ENCODE data around the gene PAX7. TPM values are rescaled to one million over a fixed set of nuclear protein-coding genes. Genes with fewer than 3 reads are reported as not detected.
A peak's percentile ranks its signal among the peaks of the same experiment; 100 is the strongest.
"Not testable (repeated sequence)": the region's sequence is repeated elsewhere in the genome, so short reads cannot be mapped to it uniquely, and the experiment has no call there.

PAX7 gene
- total RNA-seq (not detected), polyA plus RNA-seq (not detected)

DNA sequence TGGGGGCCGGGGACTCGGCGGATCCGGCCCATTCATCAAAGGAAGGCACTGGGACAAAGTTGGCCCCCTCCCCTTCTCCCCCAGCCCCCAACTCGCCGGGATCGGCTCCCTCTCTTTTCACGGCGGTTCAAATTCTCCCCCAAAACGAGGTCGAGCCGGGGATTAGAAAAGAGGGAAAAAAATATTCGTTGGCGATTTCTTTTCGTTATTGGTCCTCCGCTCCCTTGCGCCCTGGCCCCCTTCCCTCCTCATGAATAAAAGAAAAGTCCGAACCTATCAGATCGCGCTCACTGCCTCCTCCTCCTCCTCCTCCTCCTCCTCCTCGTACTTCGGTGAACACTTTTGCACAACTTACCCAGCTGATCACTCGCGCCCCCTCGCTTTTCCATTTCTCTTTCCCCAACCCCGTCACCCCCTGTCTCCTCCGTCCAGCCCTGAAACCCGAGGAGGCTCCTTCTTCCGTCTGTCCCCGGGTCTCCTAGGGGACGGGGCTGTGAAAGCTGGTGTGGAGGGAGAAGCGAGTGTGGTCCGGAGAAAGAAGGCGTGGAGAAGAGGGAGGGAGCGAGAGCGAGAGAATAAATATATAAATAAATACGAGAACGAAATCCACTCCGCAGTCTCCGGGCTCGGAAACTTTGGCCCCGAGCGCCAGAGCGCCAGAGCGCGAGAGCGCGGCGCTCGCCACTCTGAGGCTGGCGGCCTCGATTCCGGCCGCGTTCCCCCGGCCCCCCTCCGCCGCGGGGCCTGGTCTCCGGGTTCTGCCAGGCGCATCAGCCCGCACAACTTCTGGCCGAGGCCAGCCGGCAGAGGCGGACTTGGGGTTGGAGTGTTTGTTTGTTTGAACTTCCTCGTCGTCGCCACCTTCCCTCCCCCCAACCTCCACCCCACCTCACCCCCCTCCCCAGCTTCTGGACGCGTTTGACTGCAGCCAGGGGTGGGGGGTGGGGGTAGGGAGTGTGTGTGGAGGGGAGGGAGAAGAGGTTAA is at the start of gene PAX7:
Gene PAX7, plus strand, starts transcription at position 336 of the 985 bp plus-strand sequence. CDS start 758 bp downstream, outside the sequence.
- DNase-seq = no peak
- WGBS, 2 donors = 2 to 5% methylated on average over 70 of the region's 70 CpGs
- no peaks in the 10 kb centered on the region for H3K9me3 ChIP-seq
- intact Hi-C loops (cut with DNase I) = no loop called here
- peaks cover 0 to 20% (median 16%) of the 10 kb centered on the region in 4 donors for H3K4me1 ChIP-seq
- H3K4me3 ChIP-seq = peak within 1 kb of the TSS in 1 of 4 donors; percentile 14
- no peak within 1 kb of the TSS for H3K27ac ChIP-seq
- H3K27me3 ChIP-seq = peaks cover 60 to 96% (median 80%) of the 10 kb centered on the region in 3 donors
- no peaks in the 10 kb centered on the region for H3K36me3 ChIP-seq
- TF ChIP-seq EP300 (IDR thresholded peaks at IDR 0.05) = no peak
- TF ChIP-seq POLR2A (IDR thresholded peaks at IDR 0.05) = no peak

DNA sequence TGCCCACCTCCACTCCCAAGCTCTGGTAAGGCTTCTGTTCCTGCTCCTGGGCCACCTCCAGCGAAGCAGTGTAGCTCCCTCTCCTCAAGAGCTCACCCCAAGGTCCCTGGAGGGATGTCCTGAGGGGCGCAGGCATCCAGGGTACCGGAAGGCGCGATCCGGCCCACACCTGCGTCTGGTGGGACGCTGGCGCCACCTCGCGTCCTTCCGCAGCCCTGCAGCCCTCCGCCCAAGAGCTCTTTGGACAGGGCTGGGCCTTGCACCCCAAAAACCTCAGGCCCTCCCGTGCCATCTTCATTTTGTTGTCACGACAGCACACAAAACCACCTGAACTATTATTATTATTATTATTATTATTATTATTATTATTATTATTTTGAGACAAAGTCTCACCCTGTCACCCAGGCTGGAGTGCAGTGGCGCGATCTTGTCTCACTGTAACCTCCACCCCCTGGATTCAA is 49.2 kb upstream of the PAX7 start:
- TF ChIP-seq, protein P1, sequence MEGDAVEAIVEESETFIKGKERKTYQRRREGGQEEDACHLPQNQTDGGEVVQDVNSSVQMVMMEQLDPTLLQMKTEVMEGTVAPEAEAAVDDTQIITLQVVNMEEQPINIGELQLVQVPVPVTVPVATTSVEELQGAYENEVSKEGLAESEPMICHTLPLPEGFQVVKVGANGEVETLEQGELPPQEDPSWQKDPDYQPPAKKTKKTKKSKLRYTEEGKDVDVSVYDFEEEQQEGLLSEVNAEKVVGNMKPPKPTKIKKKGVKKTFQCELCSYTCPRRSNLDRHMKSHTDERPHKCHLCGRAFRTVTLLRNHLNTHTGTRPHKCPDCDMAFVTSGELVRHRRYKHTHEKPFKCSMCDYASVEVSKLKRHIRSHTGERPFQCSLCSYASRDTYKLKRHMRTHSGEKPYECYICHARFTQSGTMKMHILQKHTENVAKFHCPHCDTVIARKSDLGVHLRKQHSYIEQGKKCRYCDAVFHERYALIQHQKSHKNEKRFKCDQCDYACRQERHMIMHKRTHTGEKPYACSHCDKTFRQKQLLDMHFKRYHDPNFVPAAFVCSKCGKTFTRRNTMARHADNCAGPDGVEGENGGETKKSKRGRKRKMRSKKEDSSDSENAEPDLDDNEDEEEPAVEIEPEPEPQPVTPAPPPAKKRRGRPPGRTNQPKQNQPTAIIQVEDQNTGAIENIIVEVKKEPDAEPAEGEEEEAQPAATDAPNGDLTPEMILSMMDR (IDR thresholded peaks at IDR 0.05) = peak in 3 of 4 experiments; percentile 37 to 63 (median 61)
- no peak for TF ChIP-seq POLR2AphosphoS5 (IDR thresholded peaks at IDR 0.05)

DNA sequence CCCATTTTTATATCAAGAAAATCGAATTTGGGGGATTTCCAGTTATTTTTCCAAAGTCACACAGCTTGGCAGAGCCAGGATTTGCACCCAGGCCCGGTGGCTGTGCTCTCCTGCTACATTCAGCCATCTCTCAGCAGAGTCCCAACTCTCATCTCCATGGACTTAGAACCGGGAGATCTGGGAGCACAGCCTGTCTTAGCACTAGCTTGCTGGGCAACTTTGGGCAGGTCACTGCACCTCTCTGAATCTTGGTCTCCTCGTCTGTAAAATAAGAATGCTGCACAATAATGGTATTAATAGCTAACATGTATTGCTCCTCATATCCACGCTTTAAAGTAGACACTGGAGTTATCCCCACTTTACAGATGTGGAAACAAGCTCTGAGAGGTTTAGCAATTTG is 47.8 kb upstream of the PAX7 start:
- Histone ChIP-seq H3K27ac (no peak overlapping the region), H3K9me3 (no peaks in the 10 kb centered on the region), H3K4me3 (no peak overlapping the region), H3K36me3 (no peaks in the 10 kb centered on the region), H3K27me3 (peaks cover 0 to 22% (median 6%) of the 10 kb centered on the region in 3 donors), H3K4me1 (peaks cover 0 to 4% (median 0%) of the 10 kb centered on the region in 4 donors)
- WGBS, 2 donors = 56 to 73% methylated on average over 5 of the region's 5 CpGs
- DNase-seq = no peak
- TF ChIP-seq, protein P1 (IDR thresholded peaks at IDR 0.05) = no peak
- no peak for TF ChIP-seq POLR2A (IDR thresholded peaks at IDR 0.05)
- no peak for TF ChIP-seq EP300 (IDR thresholded peaks at IDR 0.05)
- TF ChIP-seq POLR2AphosphoS5 (IDR thresholded peaks at IDR 0.05) = no peak
- intact Hi-C loops (cut with DNase I) = no loop called here

More for the DNA sequence above, 49.2 kb upstream of the PAX7 start:
- H3K27me3 ChIP-seq = peaks cover 0 to 17% (median 6%) of the 10 kb centered on the region in 3 donors
- H3K4me1 ChIP-seq = peaks cover 0 to 4% (median 0%) of the 10 kb centered on the region in 4 donors
- no peaks in the 10 kb centered on the region for H3K36me3 ChIP-seq
- no peak overlapping the region for H3K4me3 ChIP-seq
- intact Hi-C loops (cut with DNase I) = no loop called here
- H3K27ac ChIP-seq = no peak overlapping the region
- DNase-seq = no peak
- WGBS, 2 donors = 14 to 16% methylated on average over 17 of the region's 17 CpGs
- no peaks in the 10 kb centered on the region for H3K9me3 ChIP-seq

DNA sequence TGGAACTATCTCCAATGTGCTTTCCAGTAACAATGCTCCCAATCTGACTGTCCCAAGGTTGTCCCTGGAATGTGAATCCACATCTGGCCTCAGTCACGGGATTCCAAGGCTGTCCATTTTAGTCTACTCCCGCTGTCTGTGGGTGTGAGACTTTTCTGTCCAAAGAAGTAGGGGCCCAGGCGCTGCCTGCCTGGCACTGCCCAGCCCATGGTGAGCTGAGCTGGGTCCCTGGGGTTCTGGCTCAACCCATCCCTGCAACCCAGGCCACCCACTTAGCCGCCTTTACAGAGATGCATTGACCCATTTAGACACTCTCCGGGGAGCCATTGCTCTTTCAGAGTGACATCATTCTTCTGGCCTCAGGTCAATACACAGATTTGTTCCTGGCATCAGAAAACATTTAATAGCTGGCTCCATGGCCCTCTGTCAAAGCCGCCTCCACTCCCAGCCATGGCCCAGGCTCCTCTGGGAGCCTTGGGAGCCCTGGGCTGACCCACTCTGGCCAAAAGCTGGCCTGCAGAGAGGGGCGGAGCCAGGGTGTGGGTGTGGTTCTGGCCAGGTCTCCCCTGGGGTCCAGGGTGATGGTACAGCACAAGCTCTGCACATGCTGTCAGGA is 47.2 kb upstream of the PAX7 start:
- 74 to 77% methylated on average over 7 of the region's 7 CpGs for WGBS, 2 donors
- H3K36me3 ChIP-seq = no peaks in the 10 kb centered on the region
- H3K9me3 ChIP-seq = no peaks in the 10 kb centered on the region
- DNase-seq = no peak
- TF ChIP-seq, protein P1 (IDR thresholded peaks at IDR 0.05) = no peak
- peak in 2 of 4 donors; percentile 13 to 23 for TF ChIP-seq POLR2AphosphoS5 (IDR thresholded peaks at IDR 0.05)
- H3K27ac ChIP-seq = no peak overlapping the region
- peaks cover 0 to 26% (median 6%) of the 10 kb centered on the region in 3 donors for H3K27me3 ChIP-seq
- peaks cover 0 to 4% (median 0%) of the 10 kb centered on the region in 4 donors for H3K4me1 ChIP-seq
- intact Hi-C loops (cut with DNase I) = no loop called here
- no peak overlapping the region for H3K4me3 ChIP-seq

DNA sequence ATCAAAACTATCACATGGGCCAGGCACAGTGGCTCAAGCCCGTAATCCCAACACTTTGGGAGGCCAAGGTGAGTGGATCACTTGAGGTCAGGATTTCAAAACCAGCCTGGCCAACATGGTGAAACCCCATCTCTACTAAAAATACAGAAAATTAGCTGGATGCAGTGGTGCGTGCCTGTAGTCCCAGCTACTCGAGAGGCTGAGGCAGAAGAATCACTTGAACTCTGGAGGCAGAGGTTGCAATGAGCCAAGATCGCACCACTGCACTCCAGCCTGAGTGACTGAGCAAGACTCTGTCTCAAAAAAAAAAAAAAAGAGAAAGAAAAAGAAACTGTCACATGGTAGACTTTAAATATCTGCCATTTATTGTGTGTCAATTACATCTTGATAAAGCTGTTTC is 44.6 kb upstream of the PAX7 start:
- H3K36me3 ChIP-seq; H3K9me3 ChIP-seq; DNase-seq; H3K27ac ChIP-seq; H3K4me1 ChIP-seq; intact Hi-C loops (cut with DNase I); H3K4me3 ChIP-seq: not testable (repeated sequence)
- WGBS, 2 donors = 87 to 88% methylated on average over 4 of the region's 4 CpGs
- peaks cover 0 to 30% (median 0%) of the 10 kb centered on the region in 3 donors for H3K27me3 ChIP-seq

Data from sigmoid colon (tissue), 7 donors.